ENCODE measurements around the gene TNFRSF13B. TPM values are rescaled to one million over a fixed set of nuclear protein-coding genes. Genes with fewer than 3 reads are reported as not detected.

The TNFRSF13B gene
- total RNA-seq, 1 experiment from 2014 or later = not detected

GRCh38 chr17:16928406-16929034 lies 43.4 kb downstream of the TNFRSF13B start:
- CTCF ChIA-PET = no interaction called here
- H3K27ac Mint-ChIP-seq (ENCODE audit: unreplicated experiment) = no peak overlapping the region
- BruUV-seq (replicated peaks) = no TSS peak

GRCh38 chr17:16927641-16928321 lies 44.1 kb downstream of the TNFRSF13B start:
- no peaks in the 10 kb centered on the region for H3K36me3 Mint-ChIP-seq (ENCODE audit: insufficient read depth, unreplicated experiment)
- no peak for DNase-seq
- CTCF ChIA-PET = no interaction called here
- intact Hi-C loops (cut with micrococcal nuclease; ENCODE audit: unreplicated experiment) = no loop called here
- no peak overlapping the region for H3K27ac Mint-ChIP-seq (ENCODE audit: unreplicated experiment)
- H3K27me3 Mint-ChIP-seq (ENCODE audit: unreplicated experiment) = no peaks in the 10 kb centered on the region
- H3K4me1 Mint-ChIP-seq (ENCODE audit: low read depth, unreplicated experiment) = no peaks in the 10 kb centered on the region
- no peak overlapping the region for H3K4me3 Mint-ChIP-seq (ENCODE audit: low read depth, unreplicated experiment)
- peaks cover 2% of the 10 kb centered on the region for H3K9me3 Mint-ChIP-seq (ENCODE audit: low read depth, unreplicated experiment)
- TF ChIP-seq CTCF (IDR thresholded peaks at IDR 0.05; ENCODE audit: unreplicated experiment) = no peak
- BruUV-seq (replicated peaks) = no TSS peak

More at GRCh38 chr17:16928406-16929034, 43.4 kb downstream of the TNFRSF13B start:
- no peak for DNase-seq
- Mint-ChIP-seq H3K4me1 (ENCODE audit: low read depth, unreplicated experiment) (no peaks in the 10 kb centered on the region), H3K36me3 (ENCODE audit: insufficient read depth, unreplicated experiment) (no peaks in the 10 kb centered on the region), H3K4me3 (ENCODE audit: low read depth, unreplicated experiment) (no peak overlapping the region), H3K27me3 (ENCODE audit: unreplicated experiment) (no peaks in the 10 kb centered on the region), H3K9me3 (ENCODE audit: low read depth, unreplicated experiment) (peaks cover 2% of the 10 kb centered on the region)
- intact Hi-C loops (cut with micrococcal nuclease; ENCODE audit: unreplicated experiment) = no loop called here
- TF ChIP-seq CTCF (IDR thresholded peaks at IDR 0.05; ENCODE audit: unreplicated experiment) = no peak

- no peak for TF ChIP-seq CTCF (IDR thresholded peaks at IDR 0.05; ENCODE audit: unreplicated experiment)
- Mint-ChIP-seq H3K9me3 (ENCODE audit: low read depth, unreplicated experiment) (peaks cover 2% of the 10 kb centered on the region), H3K27ac (ENCODE audit: unreplicated experiment) (no peak overlapping the region), H3K36me3 (ENCODE audit: insufficient read depth, unreplicated experiment) (no peaks in the 10 kb centered on the region), H3K4me1 (ENCODE audit: low read depth, unreplicated experiment) (no peaks in the 10 kb centered on the region), H3K4me3 (ENCODE audit: low read depth, unreplicated experiment) (no peak overlapping the region), H3K27me3 (ENCODE audit: unreplicated experiment) (no peaks in the 10 kb centered on the region)
- intact Hi-C loops (cut with micrococcal nuclease; ENCODE audit: unreplicated experiment) = no loop called here
- CTCF ChIA-PET = no interaction called here
- DNase-seq = no peak
- BruUV-seq (replicated peaks) = no TSS peak
Measured at GRCh38 chr17:16926571-16927451, 45.1 kb downstream of the TNFRSF13B start.

GRCh38 chr17:16926061-16926511 lies 45.8 kb downstream of the TNFRSF13B start:
- no peak overlapping the region for H3K27ac Mint-ChIP-seq (ENCODE audit: unreplicated experiment)
- no peaks in the 10 kb centered on the region for H3K4me1 Mint-ChIP-seq (ENCODE audit: low read depth, unreplicated experiment)
- no peak for DNase-seq
- CTCF ChIA-PET = no interaction called here
- no peak overlapping the region for H3K4me3 Mint-ChIP-seq (ENCODE audit: low read depth, unreplicated experiment)
- BruUV-seq (replicated peaks) = no TSS peak
- H3K9me3 Mint-ChIP-seq (ENCODE audit: low read depth, unreplicated experiment) = peaks cover 2% of the 10 kb centered on the region
- H3K36me3 Mint-ChIP-seq (ENCODE audit: insufficient read depth, unreplicated experiment) = no peaks in the 10 kb centered on the region
- intact Hi-C loops (cut with micrococcal nuclease; ENCODE audit: unreplicated experiment) = no loop called here
- no peaks in the 10 kb centered on the region for H3K27me3 Mint-ChIP-seq (ENCODE audit: unreplicated experiment)
- TF ChIP-seq CTCF (IDR thresholded peaks at IDR 0.05; ENCODE audit: unreplicated experiment) = no peak
